Breast epithelium (tissue), 4 donors: Measurements from ENCODE around the gene PTPRM. TPM values are rescaled to one million over a fixed set of nuclear protein-coding genes. Genes with fewer than 3 reads are reported as not detected.

Source experiments
- DNase-seq, 2 donors: peaks; one replicate each; pipeline ENCODE4 v3.0.0-alpha.2; 2019; ENCODE audit warnings: low spot score in 2 of 2
- H3K27ac ChIP-seq, 2 donors: fragments of 200-600 bp; sonication (generic) in 1 of 2; one replicate each; pipeline ENCODE4 v1.5.1; 2016 to 2019; ENCODE audit warnings: mild to moderate bottlenecking in 1 of 2
- H3K27me3 ChIP-seq, 2 donors: fragments of 200-600 bp; sonication (generic) in 1 of 2; one replicate each; pipeline versions ENCODE4 v1.5.1 to v1.6.0; 2017 to 2019; ENCODE audit warnings: control low read depth in 1 of 2, mild to moderate bottlenecking in 1 of 2
- H3K36me3 ChIP-seq: fragments of 200-600 bp; one replicate; pipeline ENCODE4 v1.5.1; 2019
- H3K4me1 ChIP-seq, 2 donors: fragments of 200-600 bp; sonication (generic); one replicate each; pipeline ENCODE4 v1.5.1; 2016 to 2019; ENCODE audit warnings: control low read depth in 1 of 2
- H3K4me3 ChIP-seq, 3 donors: fragments of 200-600 bp; sonication (generic); 1 replicate in 2 of 3; 2 replicates in 1 of 3; pipeline ENCODE4 v1.5.1; 2016 to 2019; ENCODE audit warnings: mild to moderate bottlenecking in 3 of 3, moderate library complexity in 2 of 3
- H3K9me3 ChIP-seq, 2 donors: fragments of 200-600 bp; sonication (generic) in 1 of 2; one replicate each; pipeline ENCODE4 v1.5.1; 2016 to 2019; ENCODE audit warnings: control low read depth in 1 of 2
- CTCF ChIP-seq, 3 donors: fragments of 450-650 bp; IDR thresholded peaks; one replicate each; pipeline ENCODE4 v1.5.1; 2016 to 2017; ENCODE audit warnings: antibody characterized with exemption in 3 of 3, mild to moderate bottlenecking in 3 of 3, moderate library complexity in 3 of 3
- POLR2A ChIP-seq: fragments of 450-650 bp; IDR thresholded peaks from one replicate; pipeline ENCODE4 v1.6.1; 2016; ENCODE audit warnings: antibody characterized with exemption, mild to moderate bottlenecking, moderate library complexity
- POLR2AphosphoS5 ChIP-seq, 3 donors: sonication (generic); formaldehyde crosslinking; IDR thresholded peaks; one replicate each; pipeline ENCODE4 v1.6.1; 2017; ENCODE audit warnings: antibody characterized with exemption in 3 of 3
- intact Hi-C: fragments of 100-400 bp; cut with DNase I; formaldehyde crosslinking; loops from one replicate; pipeline ENCODE4 v1.15.1; 2023; ENCODE audit warnings: low total_unique reads
- total RNA-seq, 3 donors: library from RNA; depleted of rRNA; stranded (reverse); fragments of >200 nt; gene quantifications; one replicate each; pipeline ENCODE4 v1.1.0, GENCODE V29; 2016

Gene PTPRM
- total RNA-seq, 3 donors from 2014 or later: 41.7 to 181 (median 140) TPM

GRCh38 chr18:7803956-7804469 is 236.9 kb downstream of the PTPRM start:
- no peaks in the 10 kb centered on the region for H3K9me3 ChIP-seq
- H3K4me3 ChIP-seq: no peak overlapping the region
- TF ChIP-seq CTCF (IDR thresholded peaks at IDR 0.05): no peak
- no peak for DNase-seq
- no peaks in the 10 kb centered on the region for H3K27me3 ChIP-seq
- no peaks in the 10 kb centered on the region for H3K4me1 ChIP-seq
- intact Hi-C loops: loop anchor here (5.0 kb wide), 1 partner anchor 1158 kb away; no protein-coding TSS in a partner anchor
- no peaks in the 10 kb centered on the region for H3K36me3 ChIP-seq
- H3K27ac ChIP-seq: no peak overlapping the region

GRCh38 chr18:7805096-7805495 is 238.0 kb downstream of the PTPRM start:
- no peak overlapping the region for H3K4me3 ChIP-seq
- H3K27ac ChIP-seq: no peak overlapping the region
- H3K27me3 ChIP-seq: no peaks in the 10 kb centered on the region
- intact Hi-C loops: no loop called here
- H3K36me3 ChIP-seq: no peaks in the 10 kb centered on the region
- DNase-seq: no peak
- no peaks in the 10 kb centered on the region for H3K9me3 ChIP-seq
- H3K4me1 ChIP-seq: no peaks in the 10 kb centered on the region
- TF ChIP-seq POLR2AphosphoS5 (IDR thresholded peaks at IDR 0.05) (no peak), CTCF (IDR thresholded peaks at IDR 0.05) (no peak), POLR2A (no peak)

- Histone ChIP-seq H3K27ac (no peak overlapping the region), H3K27me3 (no peaks in the 10 kb centered on the region), H3K4me1 (no peaks in the 10 kb centered on the region), H3K36me3 (no peaks in the 10 kb centered on the region), H3K9me3 (no peaks in the 10 kb centered on the region), H3K4me3 (no peak overlapping the region)
- intact Hi-C loops: no loop called here
- TF ChIP-seq POLR2A (no peak), CTCF (IDR thresholded peaks at IDR 0.05) (no peak), POLR2AphosphoS5 (IDR thresholded peaks at IDR 0.05) (no peak)
- DNase-seq: no peak
Measured at GRCh38 chr18:7805880-7806279, 238.8 kb downstream of the PTPRM start.

- Histone ChIP-seq H3K4me3 (no peak overlapping the region), H3K4me1 (no peaks in the 10 kb centered on the region), H3K27ac (no peak overlapping the region), H3K9me3 (no peaks in the 10 kb centered on the region), H3K27me3 (no peaks in the 10 kb centered on the region), H3K36me3 (no peaks in the 10 kb centered on the region)
- no peak for DNase-seq
- intact Hi-C loops: loop anchor here (1.0 kb wide), 1 partner anchor 17 kb away; no protein-coding TSS in a partner anchor
- TF ChIP-seq CTCF (IDR thresholded peaks at IDR 0.05) (no peak), POLR2A (no peak), POLR2AphosphoS5 (IDR thresholded peaks at IDR 0.05) (no peak)
Measured at GRCh38 chr18:7807936-7808453, 240.9 kb downstream of the PTPRM start.

GRCh38 chr18:7808992-7809391 is 241.9 kb downstream of the PTPRM start:
- H3K9me3 ChIP-seq: peaks cover under 1 to 4% of the 10 kb centered on the region in 2 donors
- intact Hi-C loops: no loop called here

More at GRCh38 chr18:7808992-7809391, 241.9 kb downstream of the PTPRM start:
- Histone ChIP-seq H3K36me3 (no peaks in the 10 kb centered on the region), H3K4me1 (no peaks in the 10 kb centered on the region), H3K4me3 (no peak overlapping the region), H3K27ac (no peak overlapping the region), H3K27me3 (no peaks in the 10 kb centered on the region)
- TF ChIP-seq POLR2A (no peak), POLR2AphosphoS5 (IDR thresholded peaks at IDR 0.05) (no peak), CTCF (IDR thresholded peaks at IDR 0.05) (no peak)
- no peak for DNase-seq
